GM18951 (cell line): ENCODE results near the gene PDGFRA.

Source experiments
- POLR2A ChIP-seq: IDR thresholded peaks from 4 replicates; pipeline ENCODE4 v1.6.1; 2011; ENCODE audit warnings: mild to moderate bottlenecking; ENCODE audit not compliant: insufficient read length, insufficient read depth; ENCODE audit errors: extremely low read depth
- in situ Hi-C: fragments of 300-500 bp; cut with MboI; formaldehyde crosslinking; loops from one replicate; pipeline ENCODE4 v1.12.0; 2022; ENCODE audit warnings: low sequenced_read_pairs, mixed read lengths, inconsistent platforms; ENCODE audit not compliant: unreplicated experiment

Gene PDGFRA

GRCh38 chr4:54215379-54216077 lies 13.6 kb upstream of the PDGFRA start:
- in situ Hi-C loops: loop anchor here (25.0 kb wide), 2 partner anchors 503 to 1028 kb away; no protein-coding TSS in a partner anchor

GRCh38 chr4:54217642-54218495 lies 11.2 kb upstream of the PDGFRA start:
- TF ChIP-seq POLR2A: no peak
- in situ Hi-C loops: loop anchor here (25.0 kb wide), 2 partner anchors 506 to 1031 kb away; no protein-coding TSS in a partner anchor

More at GRCh38 chr4:54215379-54216077, 13.6 kb upstream of the PDGFRA start:
- no peak for TF ChIP-seq POLR2A

GRCh38 chr4:54218736-54219135 lies 10.4 kb upstream of the PDGFRA start:
- TF ChIP-seq POLR2A: no peak
- in situ Hi-C loops: loop anchor here (25.0 kb wide), 2 partner anchors 506 to 1031 kb away; no protein-coding TSS in a partner anchor

- TF ChIP-seq POLR2A: no peak
- in situ Hi-C loops: loop anchor here (10.0 to 25.0 kb wide), 4 partner anchors 300 to 1213 kb away; no protein-coding TSS in a partner anchor
Measured at GRCh38 chr4:54224996-54225597, 4.0 kb upstream of the PDGFRA start.

- in situ Hi-C loops: loop anchor here (10.0 to 25.0 kb wide), 2 partner anchors 301 to 1214 kb away; no protein-coding TSS in a partner anchor
- TF ChIP-seq POLR2A: no peak
Measured at GRCh38 chr4:54225598-54226403, 3.3 kb upstream of the PDGFRA start.

GRCh38 chr4:54226404-54227255 lies 2.5 kb upstream of the PDGFRA start:
- TF ChIP-seq POLR2A: no peak
- in situ Hi-C loops: loop anchor here (10.0 to 25.0 kb wide), 2 partner anchors 302 to 1214 kb away; no protein-coding TSS in a partner anchor

- no peak for TF ChIP-seq POLR2A
- in situ Hi-C loops: loop anchor here (10.0 to 25.0 kb wide), 2 partner anchors 303 to 1215 kb away; no protein-coding TSS in a partner anchor
Measured at GRCh38 chr4:54227256-54228055, 1.6 kb upstream of the PDGFRA start.

GRCh38 chr4:54228056-54228527 lies 1.0 kb upstream of the PDGFRA start:
- no peak for TF ChIP-seq POLR2A
- in situ Hi-C loops: loop anchor here (10.0 to 25.0 kb wide), 2 partner anchors 303 to 1216 kb away; no protein-coding TSS in a partner anchor

- TF ChIP-seq POLR2A: no peak
- in situ Hi-C loops: loop anchor here (10.0 to 25.0 kb wide), 2 partner anchors 304 to 1216 kb away; no protein-coding TSS in a partner anchor
Measured at GRCh38 chr4:54228546-54228945, 547 bp upstream of the PDGFRA start.
